ENCODE measurements around the gene MTUS2. TPM values are rescaled to one million over a fixed set of nuclear protein-coding genes. Genes with fewer than 3 reads are reported as not detected.

The MTUS2 gene
- polyA plus RNA-seq, 6 donors from 2014 or later, result 0.06 TPM; not detected in 5

DNA sequence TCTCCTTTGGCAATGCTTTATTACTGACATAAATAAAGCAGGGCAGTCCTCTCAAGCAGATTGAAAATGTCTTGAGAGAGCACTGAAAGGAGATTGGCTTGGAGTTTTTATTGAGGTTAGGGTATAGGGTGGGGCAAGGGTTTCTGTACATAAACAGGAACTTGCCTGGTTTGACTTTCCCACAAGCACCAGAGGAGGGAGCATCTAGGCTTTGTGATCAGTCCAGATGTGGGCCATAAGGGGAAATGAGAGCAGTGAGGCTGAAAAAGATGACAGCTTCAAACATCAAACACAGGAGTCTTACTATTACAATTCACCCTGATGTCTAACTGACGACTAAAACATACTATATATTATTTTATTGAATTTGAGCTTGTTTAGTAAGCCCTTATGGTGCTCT, 260.9 kb downstream of the MTUS2 start:
- Mint-ChIP-seq H3K9me3 (peaks cover 0 to 17% (median 3%) of the 10 kb centered on the region in 7 donors), H3K4me1 (peaks cover 17 to 22% (median 18%) of the 10 kb centered on the region in 3 donors), H3K27ac (peak overlapping the region in 4 of 6 donors; percentile 12 to 75 (median 50)), H3K27me3 (peaks cover 0 to 4% (median 0%) of the 10 kb centered on the region in 3 donors), H3K4me3 (peak overlapping the region in 5 of 8 donors; percentile 6 to 57 (median 42)), H3K36me3 (no peaks in the 10 kb centered on the region)
- ATAC-seq (ENCODE audit: low read depth in 2 of 2) (peak; percentile 96 to 100), DNase-seq (peak; percentile 61)

DNA sequence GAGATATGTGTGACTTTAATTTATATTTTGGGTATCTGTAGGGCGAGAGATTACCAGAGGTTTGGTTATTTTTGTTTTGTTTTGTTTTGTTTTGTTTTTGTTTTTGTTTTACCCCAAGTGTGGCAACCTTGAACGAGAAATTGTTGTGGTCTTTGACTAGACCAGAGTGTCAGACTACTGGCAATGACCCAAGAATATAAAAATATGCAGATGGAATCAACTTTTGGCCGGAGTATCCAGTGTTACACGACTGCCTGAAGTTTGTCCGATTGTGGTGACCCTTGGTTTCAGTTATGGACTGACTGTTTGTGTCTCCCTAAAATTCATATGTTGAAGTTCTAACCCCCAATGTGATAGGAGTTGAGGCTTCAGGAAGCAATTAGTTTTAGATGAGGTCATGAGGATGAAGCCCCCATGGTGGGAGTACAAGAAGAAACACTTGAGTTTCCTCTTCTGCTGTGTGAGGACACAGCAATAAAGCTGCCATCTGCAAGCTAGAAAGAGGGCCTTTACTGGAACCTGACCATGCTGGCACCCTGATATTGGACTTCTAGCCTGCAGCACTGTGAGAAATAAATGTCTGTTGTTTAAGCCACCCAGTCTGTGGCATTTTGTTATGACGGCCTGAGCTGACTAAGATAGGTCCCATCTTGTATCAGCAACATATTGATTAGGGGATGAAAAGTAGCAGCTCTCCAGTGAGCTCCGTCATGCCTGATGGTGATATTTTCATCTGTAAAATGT, 261.7 kb downstream of the MTUS2 start:
- H3K27ac Mint-ChIP-seq, result peak overlapping the region in 5 of 6 donors; percentile 8 to 85 (median 16)
- peaks cover 0 to 17% (median 3%) of the 10 kb centered on the region in 7 donors for H3K9me3 Mint-ChIP-seq
- H3K4me1 Mint-ChIP-seq, result peaks cover 17 to 22% (median 18%) of the 10 kb centered on the region in 3 donors
- no peak for ATAC-seq (ENCODE audit: low read depth in 2 of 2)
- H3K4me3 Mint-ChIP-seq, result peak overlapping the region in 2 of 8 donors; percentile 55 to 66
- no peaks in the 10 kb centered on the region for H3K27me3 Mint-ChIP-seq
- DNase-seq, result no peak
- H3K36me3 Mint-ChIP-seq, result no peaks in the 10 kb centered on the region

DNA sequence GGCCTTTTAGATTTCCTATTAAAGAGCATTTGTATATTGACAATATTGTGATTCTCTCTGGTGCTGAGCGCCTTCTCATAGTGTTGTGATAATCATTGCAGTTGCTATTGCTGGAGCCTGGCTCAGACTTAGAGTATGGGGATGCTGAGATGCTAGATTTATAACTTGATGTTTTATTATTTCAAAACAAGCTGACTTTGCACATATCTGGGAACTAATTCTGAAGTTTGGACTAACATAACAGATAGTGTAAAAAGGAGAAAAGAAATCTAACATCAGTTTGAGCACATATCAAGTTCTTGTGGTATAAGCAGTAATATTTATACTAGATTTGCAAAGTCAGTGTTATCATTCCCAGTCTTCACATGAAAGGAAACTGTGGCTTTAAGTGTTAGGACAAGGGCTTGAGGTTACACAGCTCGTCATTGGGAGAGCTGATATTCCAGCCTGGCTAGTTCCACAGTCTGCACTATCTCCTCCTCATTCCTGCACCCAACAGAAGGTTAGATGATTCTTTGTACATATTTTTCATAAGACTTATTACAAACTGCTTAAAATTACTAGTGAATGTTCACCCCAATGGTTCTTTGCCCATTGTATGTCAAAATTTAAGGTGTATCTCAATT, 279.8 kb downstream of the MTUS2 start:
- Mint-ChIP-seq H3K36me3 (no peaks in the 10 kb centered on the region), H3K4me1 (no peaks in the 10 kb centered on the region), H3K27ac (no peak overlapping the region), H3K9me3 (peaks cover 0 to 15% (median 3%) of the 10 kb centered on the region in 7 donors), H3K4me3 (no peak overlapping the region), H3K27me3 (peaks cover 13 to 30% (median 27%) of the 10 kb centered on the region in 3 donors)
- ATAC-seq (ENCODE audit: low read depth in 2 of 2) (no peak), DNase-seq (no peak)

DNA sequence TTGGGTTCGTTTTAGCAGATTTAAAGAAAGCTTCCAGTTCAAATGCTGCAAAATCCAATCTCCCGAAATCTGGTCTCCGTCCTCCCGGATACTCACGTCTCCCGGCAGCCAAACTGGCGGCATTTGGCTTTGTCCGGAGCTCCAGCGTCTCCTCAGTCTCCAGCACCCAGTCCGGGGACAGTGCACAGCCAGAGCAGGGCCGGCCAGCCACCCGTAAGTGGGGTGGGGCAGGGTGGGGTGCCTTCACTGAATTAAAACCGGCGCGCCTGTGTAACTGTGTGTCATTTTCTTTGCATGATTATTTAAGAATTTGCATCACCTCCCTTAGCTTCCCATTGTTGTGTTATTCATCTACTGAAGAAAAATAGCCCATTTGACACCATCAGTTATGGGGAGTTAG, 280.6 kb downstream of the MTUS2 start:
- Mint-ChIP-seq H3K27me3 (peaks cover 16 to 30% (median 27%) of the 10 kb centered on the region in 3 donors), H3K4me1 (no peaks in the 10 kb centered on the region), H3K27ac (no peak overlapping the region), H3K4me3 (no peak overlapping the region), H3K36me3 (no peaks in the 10 kb centered on the region), H3K9me3 (peaks cover 0 to 14% (median 3%) of the 10 kb centered on the region in 7 donors)
- DNase-seq, result no peak
- no peak for ATAC-seq (ENCODE audit: low read depth in 2 of 2)

DNA sequence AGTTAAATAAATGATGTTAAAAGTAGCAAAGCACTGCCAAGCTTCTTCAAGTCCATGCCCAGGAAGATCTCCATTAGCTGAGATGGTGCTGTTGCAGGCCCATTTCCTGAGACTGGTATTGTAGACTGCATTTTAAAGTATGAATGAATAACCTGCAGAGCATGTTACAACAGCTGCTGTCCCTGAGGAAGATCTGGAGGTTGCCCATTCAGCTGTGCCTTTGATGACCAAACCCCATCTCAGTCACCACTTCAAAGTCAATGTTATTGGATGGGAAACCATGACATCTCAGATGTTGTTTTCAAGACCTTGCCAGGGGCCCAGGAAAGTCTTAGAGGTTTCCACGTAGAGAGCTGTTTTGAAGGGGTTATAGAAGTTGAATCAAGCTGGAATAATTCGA, 281.3 kb downstream of the MTUS2 start:
- DNase-seq (no peak), ATAC-seq (ENCODE audit: low read depth in 2 of 2) (no peak)
- Mint-ChIP-seq H3K36me3 (no peaks in the 10 kb centered on the region), H3K27me3 (peaks cover 19 to 32% (median 27%) of the 10 kb centered on the region in 3 donors), H3K4me1 (no peaks in the 10 kb centered on the region), H3K9me3 (peaks cover 0 to 7% (median 3%) of the 10 kb centered on the region in 7 donors), H3K4me3 (no peak overlapping the region), H3K27ac (no peak overlapping the region)

DNA sequence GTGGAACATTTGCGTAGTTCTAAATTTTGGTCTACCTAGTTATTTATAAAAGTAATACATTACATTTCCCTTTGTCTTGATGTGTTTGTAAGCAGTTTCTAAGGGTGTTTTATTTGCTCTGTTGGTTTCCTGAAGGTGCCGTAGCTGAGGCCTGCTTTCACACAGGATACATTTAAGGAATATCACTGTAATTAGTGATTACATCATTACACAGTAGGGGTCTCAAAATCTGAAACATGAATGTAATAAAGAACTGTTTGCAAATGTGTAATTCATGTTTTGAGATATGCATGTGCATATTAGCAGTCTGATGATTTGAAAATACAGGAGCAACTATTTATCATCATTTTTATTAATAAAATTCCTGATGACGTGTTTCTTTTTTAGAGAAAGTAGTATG, 281.8 kb downstream of the MTUS2 start:
- Mint-ChIP-seq H3K4me3 (no peak overlapping the region), H3K9me3 (peaks cover 0 to 2% (median 0%) of the 10 kb centered on the region in 7 donors)
- no peak for DNase-seq

DNA sequence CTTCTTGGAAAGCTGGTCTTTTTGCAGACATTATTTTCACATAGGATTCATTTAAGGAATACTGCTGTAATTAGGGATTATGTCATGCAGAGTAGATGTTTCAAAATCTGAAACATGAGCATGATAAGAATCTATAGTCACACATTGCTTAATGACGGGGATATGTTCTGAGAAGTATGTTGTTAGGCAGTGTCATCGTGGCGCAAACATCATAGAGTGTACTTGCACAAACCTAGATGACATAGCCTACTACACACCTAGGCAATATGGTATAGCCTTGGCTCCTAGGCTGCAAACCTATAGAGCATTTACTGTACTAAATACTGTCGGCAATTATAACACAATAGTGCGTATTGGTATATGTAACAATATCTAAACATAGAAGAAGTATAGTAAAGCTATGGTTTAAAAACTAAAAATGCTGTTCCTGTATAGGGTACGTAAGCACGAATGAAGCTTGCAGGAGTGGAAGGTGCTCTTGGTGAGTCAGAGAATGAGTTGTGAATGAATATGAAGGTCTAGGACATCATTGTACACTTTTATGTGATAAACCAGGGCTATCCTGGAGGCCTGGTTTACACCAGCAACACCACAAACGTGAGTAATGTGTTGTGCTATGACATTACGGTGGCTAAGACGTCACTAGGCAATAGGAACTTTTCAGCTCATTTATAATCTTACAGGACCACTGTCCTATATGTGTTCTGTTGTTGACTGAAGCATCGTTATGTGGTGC, 283.1 kb downstream of the MTUS2 start:
- H3K27ac Mint-ChIP-seq, result no peak overlapping the region
- H3K36me3 Mint-ChIP-seq, result no peaks in the 10 kb centered on the region
- H3K27me3 Mint-ChIP-seq, result peaks cover 18 to 29% (median 27%) of the 10 kb centered on the region in 3 donors
- H3K4me3 Mint-ChIP-seq, result no peak overlapping the region
- ATAC-seq (ENCODE audit: low read depth in 2 of 2) (no peak), DNase-seq (no peak)
- H3K9me3 Mint-ChIP-seq, result no peaks in the 10 kb centered on the region
- H3K4me1 Mint-ChIP-seq, result no peaks in the 10 kb centered on the region

More for the DNA sequence above, 281.8 kb downstream of the MTUS2 start:
- H3K27ac Mint-ChIP-seq, result no peak overlapping the region
- no peak for ATAC-seq (ENCODE audit: low read depth in 2 of 2)
- H3K36me3 Mint-ChIP-seq, result no peaks in the 10 kb centered on the region
- peaks cover 21 to 32% (median 27%) of the 10 kb centered on the region in 3 donors for H3K27me3 Mint-ChIP-seq
- H3K4me1 Mint-ChIP-seq, result no peaks in the 10 kb centered on the region

DNA sequence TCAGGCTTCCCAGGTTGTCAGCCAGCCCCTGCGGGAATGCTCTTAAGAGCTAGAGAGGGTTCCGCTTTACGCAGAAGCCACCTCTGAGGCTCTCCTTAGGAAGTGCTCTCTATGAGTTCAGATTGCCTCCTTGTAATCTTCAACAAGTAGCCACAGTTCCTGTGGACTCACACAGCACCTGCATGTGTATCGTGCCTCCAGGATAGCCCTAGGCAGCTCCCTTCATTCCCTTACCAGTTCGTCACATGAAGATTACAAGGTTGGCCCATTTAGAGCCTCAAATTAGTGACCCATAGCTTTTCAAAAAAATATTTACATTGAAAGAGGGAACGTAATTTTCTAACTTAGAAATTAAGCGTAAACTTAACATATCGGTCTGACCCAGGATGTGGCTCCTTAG, 284.3 kb downstream of the MTUS2 start:
- Mint-ChIP-seq H3K36me3 (no peaks in the 10 kb centered on the region), H3K27ac (no peak overlapping the region), H3K9me3 (no peaks in the 10 kb centered on the region), H3K27me3 (peaks cover 14 to 21% (median 19%) of the 10 kb centered on the region in 3 donors), H3K4me1 (no peaks in the 10 kb centered on the region), H3K4me3 (no peak overlapping the region)
- ATAC-seq (ENCODE audit: low read depth in 2 of 2) (no peak), DNase-seq (no peak)

DNA sequence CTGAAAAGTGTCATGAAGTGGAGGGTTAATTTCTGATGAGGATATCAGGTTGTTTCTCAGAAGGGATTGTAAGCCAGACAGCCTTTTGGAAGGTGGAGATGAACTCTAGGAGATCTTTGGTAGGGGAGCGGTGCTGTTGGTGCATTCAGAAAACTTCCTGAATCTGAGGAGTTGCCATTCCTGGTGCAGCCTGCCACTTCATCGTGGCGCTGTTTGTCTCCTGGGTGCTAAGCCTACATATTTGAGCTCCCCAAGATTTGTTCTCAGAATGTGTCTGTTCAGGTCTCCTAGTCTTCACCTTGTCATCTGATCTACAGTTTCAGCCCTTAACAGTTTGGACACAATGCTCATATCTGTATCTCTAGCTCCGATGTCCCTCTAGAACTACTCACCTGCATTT, 285.6 kb downstream of the MTUS2 start:
- Mint-ChIP-seq H3K4me1 (no peaks in the 10 kb centered on the region), H3K9me3 (no peaks in the 10 kb centered on the region), H3K27ac (no peak overlapping the region), H3K27me3 (peaks cover 10 to 19% (median 11%) of the 10 kb centered on the region in 3 donors), H3K4me3 (no peak overlapping the region), H3K36me3 (no peaks in the 10 kb centered on the region)
- DNase-seq (no peak), ATAC-seq (ENCODE audit: low read depth in 2 of 2) (no peak)

DNA sequence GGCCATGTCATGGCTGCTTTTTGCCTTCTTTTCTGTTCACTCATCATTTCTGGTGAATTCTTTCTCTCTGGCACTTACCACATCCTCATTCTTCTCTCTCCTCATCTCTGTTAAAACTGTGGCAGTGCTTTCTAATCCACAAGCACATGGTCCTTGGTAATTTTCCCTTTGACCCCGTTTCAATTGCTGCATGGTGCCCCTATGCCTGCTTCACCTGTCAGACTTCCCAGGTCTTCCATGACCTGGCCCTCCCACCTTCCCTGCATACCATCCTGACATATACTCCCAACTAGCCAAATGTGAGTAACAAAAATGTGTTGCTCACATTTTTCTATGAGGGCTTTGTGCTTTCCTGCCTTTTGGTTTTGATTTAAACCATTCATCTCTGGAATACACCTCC, 286.5 kb downstream of the MTUS2 start:
- Mint-ChIP-seq H3K4me3 (no peak overlapping the region), H3K9me3 (no peaks in the 10 kb centered on the region), H3K27me3 (peaks cover 10 to 21% (median 15%) of the 10 kb centered on the region in 3 donors), H3K4me1 (no peaks in the 10 kb centered on the region), H3K27ac (no peak overlapping the region), H3K36me3 (no peaks in the 10 kb centered on the region)
- no peak for DNase-seq
- ATAC-seq (ENCODE audit: low read depth in 2 of 2), result no peak

DNA sequence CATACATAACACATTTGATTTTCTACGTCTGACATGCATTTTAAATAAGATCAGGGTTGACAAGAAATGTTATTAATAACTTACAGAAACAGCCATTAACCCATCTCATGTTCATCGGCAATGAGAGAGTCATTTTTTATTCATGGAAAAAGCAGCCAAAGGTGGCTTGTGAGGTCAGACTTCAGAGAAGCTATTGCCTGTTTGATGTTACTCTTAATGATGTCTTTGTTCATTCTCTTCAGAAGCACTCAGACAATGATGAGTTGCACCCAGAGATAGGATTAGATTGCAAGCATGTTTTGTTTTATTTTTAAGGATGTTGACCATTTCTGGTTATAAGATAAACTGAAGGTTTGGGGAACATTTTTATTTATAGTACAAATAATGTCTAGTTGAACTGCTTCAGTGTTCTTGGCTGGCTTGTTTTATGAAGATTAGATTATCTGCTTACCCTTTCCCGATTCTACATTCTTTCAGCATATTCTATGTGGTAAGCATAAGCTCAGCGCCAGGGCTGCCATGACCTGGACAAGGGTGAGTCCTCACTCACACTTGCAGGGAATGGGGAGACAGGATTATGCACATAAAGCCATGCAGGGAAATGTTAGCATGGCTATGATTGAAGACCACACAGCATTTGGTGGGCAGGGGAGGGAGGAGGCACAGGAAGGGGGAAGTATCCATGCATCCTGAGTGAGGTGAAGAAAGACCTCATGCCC, 288.1 kb downstream of the MTUS2 start:
- H3K36me3 Mint-ChIP-seq, result no peaks in the 10 kb centered on the region
- H3K4me1 Mint-ChIP-seq, result no peaks in the 10 kb centered on the region
- H3K27ac Mint-ChIP-seq, result peak overlapping the region in 1 of 6 donors; percentile 14
- no peak for ATAC-seq (ENCODE audit: low read depth in 2 of 2)
- H3K4me3 Mint-ChIP-seq, result no peak overlapping the region
- H3K9me3 Mint-ChIP-seq, result no peaks in the 10 kb centered on the region
- no peak for DNase-seq
- H3K27me3 Mint-ChIP-seq, result peaks cover 15 to 33% (median 26%) of the 10 kb centered on the region in 3 donors

DNA sequence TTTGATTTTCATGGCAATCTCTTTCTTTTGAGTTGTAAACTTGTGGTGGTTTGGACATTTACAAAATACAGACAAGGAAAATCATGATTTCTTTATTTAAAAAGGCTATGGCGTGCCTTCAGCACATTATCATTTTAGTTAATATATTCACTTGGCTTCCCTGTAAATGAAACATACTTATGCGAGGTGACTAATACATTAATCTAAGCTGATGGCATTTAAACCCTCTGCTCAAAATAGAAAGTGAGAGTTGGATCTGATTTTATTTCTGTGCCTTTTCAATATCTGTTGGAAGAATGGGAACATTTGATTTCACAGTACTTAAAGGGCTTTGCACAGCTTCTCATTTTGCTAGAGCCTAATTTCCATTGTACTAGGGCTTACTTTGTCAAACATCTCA, 289.8 kb downstream of the MTUS2 start:
- DNase-seq, result no peak
- no peak overlapping the region for H3K27ac Mint-ChIP-seq
- peaks cover 17 to 33% (median 30%) of the 10 kb centered on the region in 3 donors for H3K27me3 Mint-ChIP-seq
- H3K36me3 Mint-ChIP-seq, result no peaks in the 10 kb centered on the region
- H3K9me3 Mint-ChIP-seq, result no peaks in the 10 kb centered on the region
- H3K4me3 Mint-ChIP-seq, result no peak overlapping the region
- H3K4me1 Mint-ChIP-seq, result no peaks in the 10 kb centered on the region
- no peak for ATAC-seq (ENCODE audit: low read depth in 2 of 2)

DNA sequence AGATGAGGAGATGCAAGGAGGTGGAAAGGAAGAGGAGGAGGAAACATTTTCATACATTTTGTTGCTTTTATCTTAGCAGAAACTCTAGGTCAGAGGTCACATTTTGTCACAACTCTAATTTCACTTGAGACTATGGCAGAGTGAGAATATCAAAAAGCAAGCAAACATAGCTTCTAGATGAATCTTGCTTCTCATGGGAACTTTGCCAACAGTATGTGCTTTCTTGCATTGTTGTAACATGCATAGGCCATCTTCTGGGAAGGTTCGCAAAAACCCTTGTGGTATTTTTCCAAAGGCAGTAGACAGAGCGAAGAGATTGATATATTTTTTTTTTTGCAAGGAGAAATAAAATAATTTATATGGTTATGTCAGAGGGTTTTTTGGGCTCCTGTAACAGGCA, 291.3 kb downstream of the MTUS2 start:
- DNase-seq, result no peak
- Mint-ChIP-seq H3K27me3 (peaks cover 12 to 24% (median 23%) of the 10 kb centered on the region in 3 donors), H3K4me3 (no peak overlapping the region), H3K4me1 (no peaks in the 10 kb centered on the region), H3K27ac (no peak overlapping the region), H3K9me3 (no peaks in the 10 kb centered on the region), H3K36me3 (no peaks in the 10 kb centered on the region)
- ATAC-seq (ENCODE audit: low read depth in 2 of 2), result no peak

Data from naive B cell (primary cell).